CD4-positive, alpha-beta T cell (primary cell): ENCODE results near the gene ELK4. TPM values are rescaled to one million over a fixed set of nuclear protein-coding genes. Genes with fewer than 3 reads are reported as not detected.

Experiments
- ATAC-seq: fragments of 200-7000 bp; cut with Tn5 transposase; one replicate; pipeline ENCODE4 v1.10.0; 2022; ENCODE audit warnings: mild to moderate bottlenecking; ENCODE audit not compliant: poor library complexity
- CTCF ChIA-PET: fragments of 350-600 bp; sonication (Branson Sonifier 250); formaldehyde crosslinking; loops from one replicate; lab custom pipeline; 2021; ENCODE audit warnings: antibody characterized with exemption, inconsistent platforms; lab: Charles Lee
- POLR2A ChIA-PET: fragments of 350-600 bp; sonication (Branson Sonifier 250); formaldehyde crosslinking; loops from one replicate; lab custom pipeline; 2021; ENCODE audit warnings: antibody characterized with exemption, inconsistent platforms; lab: Charles Lee
- DNase-seq, 14 experiments: peaks; one replicate each; pipeline ENCODE4 v3.0.0-alpha.2; 2013 to 2020; ENCODE audit warnings: mixed read lengths in 2 of 14
- H3K27ac ChIP-seq, 2 donors: one replicate each; pipeline versions ENCODE4 v1.5.1 to v1.7.0; 2013; ENCODE audit warnings: low read length in 2 of 2, low read depth in 1 of 2, mild to moderate bottlenecking in 1 of 2
- H3K27me3 ChIP-seq, 2 experiments: 1 replicate in 1 of 2; 2 replicates in 1 of 2; pipeline versions ENCODE4 v1.6.1 to v1.7.0; 2013; ENCODE audit warnings: low read length in 2 of 2, control low read depth in 1 of 2, mild to moderate bottlenecking in 1 of 2, moderate library complexity in 1 of 2; ENCODE audit not compliant: insufficient read depth in 2 of 2, control insufficient read depth in 1 of 2
- H3K36me3 ChIP-seq: one replicate; pipeline ENCODE4 v1.6.1; 2013; ENCODE audit warnings: low read length, control low read depth; ENCODE audit not compliant: insufficient read depth
- H3K4me1 ChIP-seq: one replicate; pipeline ENCODE4 v1.6.1; 2013; ENCODE audit warnings: low read length, control low read depth; ENCODE audit not compliant: insufficient read depth
- H3K4me3 ChIP-seq: one replicate; pipeline ENCODE4 v1.5.1; 2013; ENCODE audit warnings: mild to moderate bottlenecking, low read length, moderate library complexity
- H3K9me3 ChIP-seq, 2 experiments: 1 replicate in 1 of 2; 2 replicates in 1 of 2; pipeline versions ENCODE4 v1.6.1 to v1.7.0; 2013; ENCODE audit warnings: low read length in 2 of 2, mild to moderate bottlenecking in 2 of 2, control low read depth in 1 of 2, moderate library complexity in 1 of 2; ENCODE audit not compliant: control insufficient read depth in 1 of 2, insufficient read depth in 1 of 2
- H3K27ac Mint-ChIP-seq: one replicate; pipeline ENCODE4 v1.8.0; 2020; ENCODE audit warnings: mixed read lengths
- H3K27me3 Mint-ChIP-seq: one replicate; pipeline ENCODE4 v1.8.0; 2021; ENCODE audit warnings: mixed read lengths
- H3K36me3 Mint-ChIP-seq: one replicate; pipeline ENCODE4 v1.8.0; 2021; ENCODE audit warnings: low read depth, mixed read lengths
- H3K4me1 Mint-ChIP-seq: one replicate; pipeline ENCODE4 v1.8.0; 2021; ENCODE audit warnings: low read depth, mixed read lengths
- H3K4me3 Mint-ChIP-seq: one replicate; pipeline ENCODE4 v1.8.0; 2020; ENCODE audit warnings: mild to moderate bottlenecking, mixed read lengths
- H3K9me3 Mint-ChIP-seq: one replicate; pipeline ENCODE4 v1.8.0; 2020; ENCODE audit warnings: mixed read lengths
- CTCF ChIP-seq: fragments of 200-600 bp; IDR thresholded peaks from one replicate; pipeline ENCODE4 v1.8.0; 2022; ENCODE audit warnings: antibody characterized with exemption, mild to moderate bottlenecking
- intact Hi-C, 2 experiments: fragments of 100-400 bp; cut with DNase I in 1 of 2; cut with micrococcal nuclease in 1 of 2; formaldehyde crosslinking; loops; one replicate each; pipeline versions ENCODE4 v1.15.1 to v1.9.0; 2023 to 2025; cut with DNase I, micrococcal nuclease
- total RNA-seq, 174 experiments: library from RNA in 2 of 174; stranded (reverse) in 2 of 174; gene quantifications; one replicate each; pipeline ENCODE4 v1.2.3 and lab custom pipeline; 2021 to 2026

The ELK4 gene
- total RNA-seq, 2 experiments from 2014 or later = 145 to 154 TPM

- peaks cover 7 to 12% of the 10 kb centered on the region in 2 experiments for H3K27me3 ChIP-seq
- H3K4me3 ChIP-seq = no peak overlapping the region
- no peak overlapping the region for H3K4me3 Mint-ChIP-seq
- CTCF ChIA-PET = no interaction called here
- no peak overlapping the region for H3K27ac ChIP-seq
- TF ChIP-seq CTCF = no peak
- no peaks in the 10 kb centered on the region for H3K36me3 Mint-ChIP-seq
- no peaks in the 10 kb centered on the region for H3K4me1 ChIP-seq
- H3K4me1 Mint-ChIP-seq = no peaks in the 10 kb centered on the region
- H3K36me3 ChIP-seq = no peaks in the 10 kb centered on the region
- POLR2A ChIA-PET = no interaction called here
- no peaks in the 10 kb centered on the region for H3K9me3 Mint-ChIP-seq
- DNase-seq = no peak
- no peak overlapping the region for H3K27ac Mint-ChIP-seq
- peaks cover 46% of the 10 kb centered on the region for H3K27me3 Mint-ChIP-seq
- no peaks in the 10 kb centered on the region for H3K9me3 ChIP-seq
- ATAC-seq = no peak
- intact Hi-C loops = no loop called here
Observed at GRCh38 chr1:205672970-205673369, 41.2 kb upstream of the ELK4 start.

GRCh38 chr1:205672395-205672889 is 40.6 kb upstream of the ELK4 start:
- POLR2A ChIA-PET = no interaction called here
- H3K4me1 ChIP-seq = no peaks in the 10 kb centered on the region
- no peak for ATAC-seq

GRCh38 chr1:205670611-205671430 is 39.0 kb upstream of the ELK4 start:
- POLR2A ChIA-PET = no interaction called here
- H3K9me3 ChIP-seq = no peaks in the 10 kb centered on the region
- H3K4me1 ChIP-seq = no peaks in the 10 kb centered on the region
- CTCF ChIA-PET = interaction anchor here (0.5 to 1.4 kb wide), 3 partner anchors 13 to 1248 kb away, joined by 3 to 4 read pairs (median 4); no protein-coding TSS in a partner anchor
- H3K9me3 Mint-ChIP-seq = no peaks in the 10 kb centered on the region
- no peaks in the 10 kb centered on the region for H3K4me1 Mint-ChIP-seq
- no peaks in the 10 kb centered on the region for H3K36me3 ChIP-seq
- ATAC-seq (no peak), DNase-seq (no peak)
- intact Hi-C loops = no loop called here
- no peaks in the 10 kb centered on the region for H3K36me3 Mint-ChIP-seq
- no peak overlapping the region for H3K4me3 Mint-ChIP-seq
- TF ChIP-seq CTCF = no peak
- peaks cover 30% of the 10 kb centered on the region for H3K27me3 Mint-ChIP-seq
- H3K4me3 ChIP-seq = no peak overlapping the region
- no peak overlapping the region for H3K27ac ChIP-seq
- H3K27ac Mint-ChIP-seq = no peak overlapping the region
- H3K27me3 ChIP-seq = peaks cover 9 to 15% of the 10 kb centered on the region in 2 experiments

More at GRCh38 chr1:205672395-205672889, 40.6 kb upstream of the ELK4 start:
- no peak for DNase-seq
- Mint-ChIP-seq H3K36me3 (no peaks in the 10 kb centered on the region), H3K9me3 (no peaks in the 10 kb centered on the region), H3K4me3 (no peak overlapping the region), H3K27ac (no peak overlapping the region), H3K27me3 (peaks cover 45% of the 10 kb centered on the region), H3K4me1 (no peaks in the 10 kb centered on the region)
- peaks cover 9 to 15% of the 10 kb centered on the region in 2 experiments for H3K27me3 ChIP-seq
- H3K36me3 ChIP-seq = no peaks in the 10 kb centered on the region
- no peaks in the 10 kb centered on the region for H3K9me3 ChIP-seq
- CTCF ChIA-PET = no interaction called here
- no peak overlapping the region for H3K4me3 ChIP-seq
- intact Hi-C loops = no loop called here
- no peak for TF ChIP-seq CTCF
- no peak overlapping the region for H3K27ac ChIP-seq
